HG02870 (cell line): ENCODE data around the gene RGS9BP.
"Not testable (repeated sequence)": the region's sequence is repeated elsewhere in the genome, so short reads cannot be mapped to it uniquely, and the experiment has no call there.

Experiments used
- ATAC-seq: cut with Tn5 transposase; IDR thresholded peaks from one replicate; pipeline ENCODE4 v1.9.1; 2021; ENCODE audit warnings: mild to moderate bottlenecking, moderate library complexity; ENCODE audit not compliant: unreplicated experiment

Gene RGS9BP

DNA sequence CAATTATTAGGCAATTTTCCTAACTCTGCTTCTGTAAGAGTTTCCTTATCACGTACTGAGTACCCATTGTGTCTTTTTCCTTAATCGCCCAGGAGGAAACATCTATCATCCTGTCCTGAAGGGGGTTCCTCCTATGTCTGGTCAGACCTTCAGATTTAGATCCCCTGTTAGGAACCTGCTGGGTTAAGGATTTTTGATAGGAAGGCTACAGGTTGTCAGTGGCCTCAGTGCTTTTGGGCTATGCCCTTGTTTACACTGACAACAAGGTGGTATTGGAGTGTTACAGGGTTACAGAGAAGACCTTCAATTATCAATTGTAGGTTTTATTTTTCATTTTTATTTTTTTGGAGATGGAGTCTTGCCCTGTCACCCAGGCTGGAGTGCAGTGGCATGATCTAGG is 19.2 kb downstream of the RGS9BP start:
- not testable (repeated sequence) for ATAC-seq

DNA sequence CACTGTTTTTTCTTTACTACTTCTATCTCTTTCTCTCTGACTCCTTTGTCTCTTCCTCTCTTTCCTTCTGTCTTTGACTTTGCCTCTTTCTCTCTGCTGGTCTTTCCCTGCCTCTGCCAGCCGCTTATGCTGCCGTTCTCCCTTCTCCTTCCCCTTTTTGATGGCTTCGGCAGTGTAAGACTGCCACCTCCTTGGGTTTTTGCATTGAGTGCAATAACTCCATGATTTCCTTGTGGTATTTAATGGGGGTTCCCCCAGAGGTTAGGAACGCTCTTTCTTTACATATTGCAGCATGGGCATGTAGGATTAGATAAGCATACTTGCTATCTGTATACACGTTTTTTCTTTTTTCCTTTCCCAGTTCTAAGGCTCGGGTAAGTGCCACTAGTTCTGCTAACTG is 19.9 kb downstream of the RGS9BP start:
- not testable (repeated sequence) for ATAC-seq

- not testable (repeated sequence) for ATAC-seq
Measured at GRCh38 chr19:32696771-32697170, 21.1 kb downstream of the RGS9BP start.

DNA sequence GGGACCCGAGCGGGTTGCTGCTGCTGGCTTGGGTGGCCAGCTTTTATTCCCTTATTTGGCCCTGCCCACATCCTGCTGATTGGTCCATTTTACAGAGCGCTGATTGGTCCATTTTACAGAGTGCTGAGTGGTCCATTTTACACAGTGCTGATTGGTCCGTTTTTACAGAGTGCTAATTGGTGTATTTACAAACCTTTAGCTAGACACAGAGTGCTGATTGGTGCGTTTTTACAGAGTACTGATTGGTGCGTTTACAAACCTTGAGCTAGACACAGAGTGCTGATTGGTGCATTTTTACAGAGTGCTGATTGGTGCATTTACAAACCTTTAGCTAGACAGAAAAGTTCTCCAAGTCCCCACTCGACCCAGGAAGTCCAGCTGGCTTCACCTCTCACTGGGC is 24.5 kb downstream of the RGS9BP start:
- not testable (repeated sequence) for ATAC-seq

- ATAC-seq: no peak
Measured at GRCh38 chr19:32702010-32702409, 26.4 kb downstream of the RGS9BP start.

DNA sequence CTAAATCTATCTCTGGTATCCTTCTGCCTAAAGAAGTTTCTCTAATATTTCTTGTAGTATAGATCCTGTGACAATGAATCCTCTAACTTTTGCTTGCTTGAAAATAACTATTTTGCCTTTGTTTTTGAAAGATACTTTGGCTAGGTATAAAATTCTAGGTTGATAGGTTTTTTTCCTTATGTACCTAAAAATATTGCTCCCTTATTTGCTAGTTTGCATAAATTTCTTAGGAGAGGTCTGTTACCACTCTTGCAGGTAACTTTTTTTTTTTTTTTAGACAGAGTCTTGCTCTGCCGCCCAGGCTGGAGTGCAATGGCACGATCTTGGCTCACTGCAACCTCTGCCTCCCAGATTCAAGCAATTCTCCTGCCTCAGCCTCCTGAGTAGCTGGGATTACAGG is 28.4 kb downstream of the RGS9BP start:
- not testable (repeated sequence) for ATAC-seq

DNA sequence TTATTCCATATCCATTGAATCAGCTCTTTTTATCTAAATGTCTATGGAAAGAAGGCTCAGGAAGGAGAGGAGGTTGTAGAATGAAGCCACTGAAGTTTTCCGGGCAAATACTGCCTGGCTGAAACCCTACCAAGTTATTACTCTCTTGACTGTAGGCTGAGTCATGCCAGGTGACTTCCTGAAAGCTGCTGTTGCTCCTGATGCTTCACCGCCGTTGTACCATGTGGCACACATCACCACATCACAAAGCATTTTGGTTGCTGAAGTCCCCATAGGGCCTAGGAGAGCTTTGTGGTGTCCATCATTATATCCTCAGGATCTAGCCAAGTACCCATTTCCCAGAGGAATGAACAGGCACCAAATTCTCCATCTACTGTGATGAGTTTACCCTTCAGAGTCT is 32.8 kb downstream of the RGS9BP start:
- no peak for ATAC-seq

DNA sequence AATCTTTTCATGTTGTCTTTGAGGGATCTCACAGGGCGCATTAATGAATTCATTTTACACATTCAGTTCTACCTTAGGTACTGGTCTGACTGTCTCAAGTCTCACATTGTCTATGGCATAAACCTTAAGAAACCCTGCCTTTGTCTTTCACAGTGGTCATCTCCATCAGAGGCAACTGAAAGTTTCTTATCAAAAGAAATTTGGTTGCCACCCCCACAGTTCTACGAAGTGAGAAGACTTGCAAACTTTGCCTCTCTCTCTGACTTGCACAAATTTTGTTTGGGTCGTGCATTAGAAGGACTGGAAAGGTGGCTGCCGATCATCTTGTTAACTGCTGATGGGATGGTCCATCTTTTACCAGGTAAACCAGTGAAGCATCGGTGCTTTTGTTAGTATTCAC is 33.4 kb downstream of the RGS9BP start:
- ATAC-seq: no peak

- ATAC-seq: no peak
Measured at GRCh38 chr19:32711747-32712146, 36.1 kb downstream of the RGS9BP start.

GRCh38 chr19:32716203-32716602 is 40.6 kb downstream of the RGS9BP start:
- ATAC-seq: not testable (repeated sequence)

- ATAC-seq: no peak
Measured at GRCh38 chr19:32717496-32717895, 41.8 kb downstream of the RGS9BP start.

- no peak for ATAC-seq
Measured at GRCh38 chr19:32718286-32718685, 42.6 kb downstream of the RGS9BP start.

DNA sequence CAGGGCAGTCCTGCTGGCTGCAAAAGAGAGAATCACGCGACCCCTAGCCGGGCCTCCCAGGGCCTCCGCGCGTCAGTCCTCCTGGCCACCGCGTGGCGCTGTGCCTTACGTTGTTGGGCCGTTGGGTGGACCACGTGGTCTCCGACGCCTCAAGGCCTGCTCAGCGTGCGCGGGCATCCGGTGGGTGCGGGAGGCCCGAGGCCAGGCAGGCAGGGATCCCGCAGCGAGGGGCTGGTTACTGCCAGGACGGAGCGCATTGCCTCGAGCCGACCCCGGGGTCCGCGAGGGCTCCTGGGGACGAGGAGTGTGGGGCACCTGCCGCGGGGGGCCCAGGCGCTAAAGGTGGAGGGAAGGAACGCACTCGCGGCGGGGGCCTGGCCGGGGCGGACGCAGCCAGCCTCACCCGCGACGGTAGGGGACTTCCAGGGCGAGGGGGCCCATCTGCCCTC is 44.0 kb downstream of the RGS9BP start, which contains the start of gene TDRD12:
TDRD12 (plus strand) TSS at position 157 of the 449 bp plus-strand sequence. CDS start 306 bp downstream, outside the sequence.
- ATAC-seq: no peak

DNA sequence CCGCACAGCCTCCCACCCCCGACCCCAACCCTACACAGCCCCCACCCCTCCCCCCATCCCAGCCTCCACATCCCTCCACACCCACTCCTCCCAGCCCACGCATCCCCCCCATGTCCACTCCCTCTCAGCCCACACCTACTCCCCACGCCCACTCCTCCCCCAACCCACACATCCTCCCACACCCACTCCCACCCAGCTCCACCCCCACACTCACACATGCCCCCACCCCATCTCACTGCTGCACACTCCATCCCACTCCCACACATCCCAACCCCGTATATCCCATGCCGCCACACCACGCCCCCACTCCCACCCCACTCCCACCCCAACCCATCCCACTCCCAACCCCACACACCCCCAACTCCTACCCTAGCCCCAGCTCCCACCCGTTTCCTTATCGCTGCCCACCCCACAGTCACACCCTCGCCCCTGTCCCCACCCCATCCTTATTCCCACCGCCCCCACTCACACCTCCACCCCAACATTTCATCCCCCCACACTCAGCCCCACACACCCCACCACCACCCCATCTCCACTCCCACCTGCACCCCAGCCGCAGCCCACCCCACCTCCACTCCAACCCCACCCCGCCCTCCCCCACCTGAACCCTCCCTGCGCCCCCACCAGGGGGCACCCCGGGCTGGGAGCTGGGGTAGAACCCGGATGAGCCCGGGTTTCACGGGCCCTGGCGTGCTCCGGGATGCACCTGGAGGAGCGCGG is 44.7 kb downstream of the RGS9BP start:
- no peak for ATAC-seq

- ATAC-seq: no peak
Measured at GRCh38 chr19:32720936-32721250, 45.2 kb downstream of the RGS9BP start.
